Psoas muscle (tissue), 8 donors: ENCODE results near the gene GALNT10. TPM values are rescaled to one million over a fixed set of nuclear protein-coding genes. Genes with fewer than 3 reads are reported as not detected.

Experiments used
- ATAC-seq, 4 donors: fragments of 200-7000 bp; cut with Tn5 transposase; one replicate each; pipeline ENCODE4 v1.9.1; 2020; ENCODE audit warnings: moderate library complexity in 3 of 4, mild to moderate bottlenecking in 2 of 4
- DNase-seq, 2 donors: peaks; one replicate each; pipeline ENCODE4 v3.0.0-alpha.2; 2020
- H3K27ac ChIP-seq: fragments of 200-600 bp; one replicate; pipeline ENCODE4 v1.8.0; 2022
- H3K27me3 ChIP-seq, 3 donors: fragments of 200-600 bp in 1 of 3; one replicate each; pipeline versions ENCODE4 v1.6.1 to v1.8.0; 2013 to 2022; ENCODE audit warnings: low read length in 2 of 3, mild to moderate bottlenecking in 2 of 3, moderate library complexity in 1 of 3; ENCODE audit not compliant: insufficient read depth in 3 of 3
- H3K36me3 ChIP-seq, 2 donors: fragments of 200-600 bp in 1 of 2; one replicate each; pipeline versions ENCODE4 v1.6.1 to v1.8.0; 2013 to 2022; ENCODE audit warnings: low read depth in 1 of 2, mild to moderate bottlenecking in 1 of 2, moderate library complexity in 1 of 2; ENCODE audit not compliant: insufficient read depth in 1 of 2
- H3K4me1 ChIP-seq: fragments of 200-600 bp; one replicate; pipeline ENCODE4 v1.8.0; 2022
- H3K4me3 ChIP-seq: fragments of 200-600 bp; one replicate; pipeline ENCODE4 v1.8.0; 2022; ENCODE audit warnings: mild to moderate bottlenecking
- H3K9me3 ChIP-seq: fragments of 200-600 bp; one replicate; pipeline ENCODE4 v1.8.0; 2022
- WGBS, 3 donors: extraction: QIAGEN DNeasy Blood & Tissue Kit; methylation state at CpG; one replicate each; pipeline versions ENCODE4 v1.1.6 to v1.1.7; 2013; 5-methylcytosine and 5-hydroxymethylcytosine counted together
- intact Hi-C, 2 donors: fragments of 100-400 bp; cut with DNase I; formaldehyde crosslinking; loops; one replicate each; pipeline versions ENCODE4 v1.11.0 to v1.14.2; 2022
- polyA plus RNA-seq, 3 donors: library from polyadenylated mRNA; stranded (reverse); fragments of 200-250 nt; gene quantifications; one replicate each; pipeline ENCODE4 v1.2.3, GENCODE V29; 2013
- total RNA-seq, 4 donors: library from RNA; stranded (reverse); fragmentation: NEBNext Ultra II Directional in 2 of 4; extraction: Animal tissue kit (Norgen Biotek cat#: 25700) in 2 of 4; gene quantifications; one replicate each; pipeline versions ENCODE4 v1.2.1 to v1.2.4, GENCODE V29; 2021 to 2023
- TF ChIP-seq, protein P1 (sequence below): fragments of 200-600 bp; IDR thresholded peaks from one replicate; pipeline ENCODE4 v1.8.0; 2022; ENCODE audit warnings: antibody characterized with exemption
- donor health status: healthy with polysubstance abuse.
- donor health status: DM: no; HTN: no; CAD: no; lungs with moderate emphysema.
- donor health status: Bipolar disorder and iron deficiency.
- donor health status: healthy.
- donor health status: DM: yes; HTN: yes; CAD: no.
- donor health status: DM: no; HTN: no; CAD: no.
- donor health status: DM: no; HTN: no; CAD: no.
- donor health status: DM: yes; HTN: yes; CAD: no.

The GALNT10 gene
- total and polyA plus RNA-seq, 7 donors = 4.2 to 9.9 (median 6.8) TPM

DNA sequence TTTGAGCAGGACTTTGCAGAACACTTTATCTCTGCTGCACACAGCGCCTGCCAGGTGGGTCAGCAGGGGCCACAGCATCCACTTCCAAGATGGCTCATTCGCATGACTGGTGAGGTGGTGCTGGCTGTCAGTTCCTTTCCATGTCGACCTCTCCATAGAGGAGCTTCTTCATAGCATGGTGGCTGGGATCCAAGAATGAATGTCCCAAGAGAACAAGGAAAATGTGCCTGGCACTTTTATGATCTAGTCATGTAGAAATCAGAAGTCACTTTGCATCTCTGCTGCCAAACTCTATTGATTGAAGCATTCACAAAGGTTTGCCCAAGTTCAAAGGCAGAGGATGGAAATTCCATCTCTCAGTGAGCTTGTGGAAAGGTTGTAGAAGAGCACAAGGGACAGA, 85.0 kb downstream of the GALNT10 start:
- DNase-seq = no peak
- ATAC-seq = no peak
- TF ChIP-seq, protein P1, sequence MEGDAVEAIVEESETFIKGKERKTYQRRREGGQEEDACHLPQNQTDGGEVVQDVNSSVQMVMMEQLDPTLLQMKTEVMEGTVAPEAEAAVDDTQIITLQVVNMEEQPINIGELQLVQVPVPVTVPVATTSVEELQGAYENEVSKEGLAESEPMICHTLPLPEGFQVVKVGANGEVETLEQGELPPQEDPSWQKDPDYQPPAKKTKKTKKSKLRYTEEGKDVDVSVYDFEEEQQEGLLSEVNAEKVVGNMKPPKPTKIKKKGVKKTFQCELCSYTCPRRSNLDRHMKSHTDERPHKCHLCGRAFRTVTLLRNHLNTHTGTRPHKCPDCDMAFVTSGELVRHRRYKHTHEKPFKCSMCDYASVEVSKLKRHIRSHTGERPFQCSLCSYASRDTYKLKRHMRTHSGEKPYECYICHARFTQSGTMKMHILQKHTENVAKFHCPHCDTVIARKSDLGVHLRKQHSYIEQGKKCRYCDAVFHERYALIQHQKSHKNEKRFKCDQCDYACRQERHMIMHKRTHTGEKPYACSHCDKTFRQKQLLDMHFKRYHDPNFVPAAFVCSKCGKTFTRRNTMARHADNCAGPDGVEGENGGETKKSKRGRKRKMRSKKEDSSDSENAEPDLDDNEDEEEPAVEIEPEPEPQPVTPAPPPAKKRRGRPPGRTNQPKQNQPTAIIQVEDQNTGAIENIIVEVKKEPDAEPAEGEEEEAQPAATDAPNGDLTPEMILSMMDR = no peak
- Histone ChIP-seq H3K27ac (no peak overlapping the region), H3K9me3 (no peaks in the 10 kb centered on the region), H3K27me3 (no peaks in the 10 kb centered on the region), H3K4me1 (peaks cover 6% of the 10 kb centered on the region), H3K36me3 (no peaks in the 10 kb centered on the region), H3K4me3 (no peak overlapping the region)
- intact Hi-C loops = no loop called here
- 78 to 83% (median 82%) methylated on average over 3 of the region's 3 CpGs for WGBS, 3 donors

DNA sequence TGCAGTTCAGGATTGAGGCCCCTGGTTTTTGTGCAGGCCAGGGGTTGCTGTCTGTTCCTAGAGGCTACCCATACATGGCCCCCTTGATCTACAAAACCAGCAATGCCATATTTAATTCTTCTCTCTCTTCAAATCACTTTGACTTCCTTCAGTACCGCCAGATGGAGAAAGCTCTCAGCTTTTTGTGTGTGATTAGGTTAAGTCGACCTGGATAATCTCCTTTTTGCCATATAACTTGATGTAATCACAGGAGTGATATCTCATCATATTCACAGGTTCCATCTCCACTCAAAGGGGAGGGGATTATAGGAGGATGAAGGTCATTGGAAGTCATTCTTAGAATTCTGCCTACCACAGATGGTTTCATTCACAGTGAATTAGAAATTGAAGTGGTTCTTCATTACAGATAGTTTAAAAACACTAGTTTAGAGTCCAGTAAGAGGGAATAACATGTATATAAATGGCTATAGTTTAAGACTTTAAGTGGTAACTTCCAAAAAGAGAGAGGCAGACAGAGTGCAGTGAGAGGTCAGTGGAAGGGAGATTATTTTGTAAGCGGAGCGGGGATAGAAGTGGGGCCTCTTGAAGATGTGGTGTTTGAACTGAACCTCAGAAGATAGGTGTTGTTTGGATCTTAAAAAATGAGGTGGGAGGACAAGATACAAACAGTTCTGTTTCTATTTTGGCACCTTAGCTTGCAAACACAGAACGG, 85.9 kb downstream of the GALNT10 start:
- Histone ChIP-seq H3K36me3 (no peaks in the 10 kb centered on the region), H3K27me3 (no peaks in the 10 kb centered on the region), H3K27ac (no peak overlapping the region), H3K4me1 (peaks cover 6% of the 10 kb centered on the region), H3K4me3 (no peak overlapping the region), H3K9me3 (no peaks in the 10 kb centered on the region)
- intact Hi-C loops = no loop called here
- TF ChIP-seq, protein P1 = no peak
- ATAC-seq (no peak), DNase-seq (no peak)
- WGBS, 3 donors = 70 to 79% (median 78%) methylated on average over 5 of the region's 5 CpGs

DNA sequence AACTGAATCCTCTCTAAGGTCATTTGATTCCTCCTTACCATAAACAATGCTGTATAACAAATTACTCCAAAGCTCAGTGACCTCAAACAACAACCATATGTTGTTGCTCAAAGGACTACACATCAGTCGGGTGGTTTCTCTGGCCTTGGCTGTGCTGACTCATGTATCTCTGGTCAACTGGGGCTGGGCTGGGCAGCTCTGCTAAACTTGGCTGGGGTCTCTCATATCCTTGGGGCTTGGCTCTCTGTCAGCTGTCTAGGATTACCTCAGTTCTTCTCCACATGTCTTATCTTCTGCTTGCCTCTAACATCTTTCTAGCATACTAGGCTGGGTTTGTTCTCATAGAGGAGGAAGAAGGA, 86.4 kb downstream of the GALNT10 start:
- Histone ChIP-seq H3K9me3 (no peaks in the 10 kb centered on the region), H3K27me3 (no peaks in the 10 kb centered on the region), H3K4me1 (peaks cover 6% of the 10 kb centered on the region), H3K4me3 (no peak overlapping the region), H3K27ac (no peak overlapping the region), H3K36me3 (no peaks in the 10 kb centered on the region)
- WGBS, 3 donors = 8 to 36% (median 11%) methylated on average over 1 of the region's 1 CpG
- ATAC-seq = peak in 3 of 4 donors; percentile 50 to 65 (median 57)
- DNase-seq = peak; percentile 63 to 69
- TF ChIP-seq, protein P1 = no peak
- intact Hi-C loops = no loop called here

DNA sequence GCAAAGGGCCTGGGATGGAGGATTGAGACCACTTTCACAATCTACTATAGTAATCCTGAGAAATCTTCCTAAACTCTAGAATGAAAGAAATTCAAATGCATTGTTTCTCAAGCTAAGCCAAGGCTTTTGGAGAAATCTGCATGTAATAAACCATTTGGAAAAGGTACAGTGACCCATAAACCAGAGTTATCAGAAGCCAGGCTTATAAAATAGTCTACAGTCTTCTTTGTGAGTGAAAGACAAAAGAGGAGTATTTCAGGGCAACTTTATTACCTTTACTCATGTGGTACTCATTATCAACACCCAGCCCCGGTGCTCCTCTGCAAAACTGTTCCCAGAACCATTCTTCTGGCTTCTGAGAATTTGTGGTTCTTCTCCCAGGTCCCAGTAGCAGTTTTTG, 87.0 kb downstream of the GALNT10 start:
- Histone ChIP-seq H3K4me1 (peaks cover 6% of the 10 kb centered on the region), H3K4me3 (no peak overlapping the region), H3K9me3 (no peaks in the 10 kb centered on the region), H3K36me3 (no peaks in the 10 kb centered on the region), H3K27me3 (no peaks in the 10 kb centered on the region), H3K27ac (no peak overlapping the region)
- no peak for ATAC-seq
- 88 to 93% (median 93%) methylated on average over 1 of the region's 1 CpG for WGBS, 3 donors
- intact Hi-C loops = no loop called here
- TF ChIP-seq, protein P1 = no peak
- DNase-seq = no peak

DNA sequence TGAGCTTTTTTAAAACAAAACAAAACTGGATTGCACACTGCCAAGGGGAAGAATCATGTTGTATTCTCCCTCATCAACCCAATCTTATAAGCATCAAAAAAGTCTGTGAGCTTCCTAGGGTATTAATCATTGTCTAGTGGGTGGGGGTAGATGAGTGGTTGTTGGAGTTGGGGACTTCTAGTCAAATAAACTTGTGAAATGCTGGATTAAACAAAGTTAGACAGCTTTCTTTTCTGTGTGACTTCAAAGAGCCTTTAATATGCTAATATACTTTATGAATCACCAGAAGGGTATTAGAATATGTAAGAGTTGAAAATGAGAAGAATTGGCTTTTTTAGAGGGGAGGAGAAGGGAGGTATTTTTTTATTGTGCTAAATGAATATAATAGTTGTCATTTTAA, 87.7 kb downstream of the GALNT10 start:
- Histone ChIP-seq H3K27ac (no peak overlapping the region), H3K27me3 (no peaks in the 10 kb centered on the region), H3K9me3 (no peaks in the 10 kb centered on the region), H3K4me1 (peaks cover 6% of the 10 kb centered on the region), H3K36me3 (no peaks in the 10 kb centered on the region), H3K4me3 (no peak overlapping the region)
- DNase-seq (no peak), ATAC-seq (no peak)
- intact Hi-C loops = no loop called here
- TF ChIP-seq, protein P1 = no peak
